ENCODE results near the gene MIOX.
"Not testable (repeated sequence)": the region's sequence is repeated elsewhere in the genome, so short reads cannot be mapped to it uniquely, and the experiment has no call there.

Gene MIOX

DNA sequence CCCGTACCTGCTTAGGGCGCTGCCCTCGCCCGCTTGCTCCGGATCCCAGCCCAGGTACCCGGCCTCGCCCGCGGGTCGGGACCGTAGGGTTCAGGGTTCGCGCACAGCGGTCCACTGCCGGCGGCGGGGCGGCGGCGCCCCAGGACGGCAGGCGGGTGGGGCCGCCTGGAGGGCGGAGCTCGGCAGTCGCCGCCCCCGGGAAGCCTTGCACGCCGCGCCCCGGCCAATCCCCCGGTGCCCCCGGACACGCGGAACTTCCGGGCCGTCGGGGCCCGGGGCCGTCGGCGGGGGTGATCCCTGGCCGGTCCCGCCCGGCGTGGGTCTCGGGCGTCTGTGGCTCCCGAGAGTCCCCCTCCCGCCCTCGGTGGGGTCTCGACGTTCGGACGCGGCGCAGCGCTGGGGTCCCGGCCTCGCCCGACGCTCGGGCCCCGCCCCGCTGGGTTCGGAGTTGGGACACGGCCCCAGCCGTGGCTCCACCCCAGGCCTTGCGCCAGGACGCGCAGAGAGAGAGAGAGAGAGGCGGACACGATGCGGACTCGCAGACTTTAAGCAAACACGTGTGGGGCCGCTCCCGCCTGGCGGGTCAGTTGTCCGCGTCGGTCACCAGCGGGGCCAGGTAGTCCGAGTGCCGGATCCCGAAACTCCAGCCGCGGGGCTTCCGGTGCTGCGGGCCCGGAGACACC lies 43.4 kb downstream of the MIOX start, which contains the start of gene TYMP:
TSS of gene TYMP (minus strand) at position 116 of the 683 bp plus-strand sequence. CDS start 303 bp downstream, outside the sequence.
- peak; percentile 89 for DNase-seq (ENCODE audit: low spot score)

DNA sequence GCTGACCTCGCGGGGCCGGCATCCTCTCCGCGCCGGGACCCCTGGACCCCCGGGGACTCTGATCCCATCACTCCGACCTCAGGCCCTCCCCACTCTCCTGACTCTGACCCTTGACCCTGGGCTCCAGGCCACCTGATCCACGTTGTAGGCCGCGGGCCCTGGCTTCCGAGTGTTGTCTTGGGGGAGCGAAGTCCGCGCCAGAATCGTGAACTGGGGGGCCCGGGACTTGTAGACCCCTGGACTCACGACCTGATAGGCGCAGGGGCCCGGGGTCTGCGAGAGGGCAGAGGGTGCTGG lies 43.9 kb downstream of the MIOX start:
- no peak for DNase-seq (ENCODE audit: low spot score)

DNA sequence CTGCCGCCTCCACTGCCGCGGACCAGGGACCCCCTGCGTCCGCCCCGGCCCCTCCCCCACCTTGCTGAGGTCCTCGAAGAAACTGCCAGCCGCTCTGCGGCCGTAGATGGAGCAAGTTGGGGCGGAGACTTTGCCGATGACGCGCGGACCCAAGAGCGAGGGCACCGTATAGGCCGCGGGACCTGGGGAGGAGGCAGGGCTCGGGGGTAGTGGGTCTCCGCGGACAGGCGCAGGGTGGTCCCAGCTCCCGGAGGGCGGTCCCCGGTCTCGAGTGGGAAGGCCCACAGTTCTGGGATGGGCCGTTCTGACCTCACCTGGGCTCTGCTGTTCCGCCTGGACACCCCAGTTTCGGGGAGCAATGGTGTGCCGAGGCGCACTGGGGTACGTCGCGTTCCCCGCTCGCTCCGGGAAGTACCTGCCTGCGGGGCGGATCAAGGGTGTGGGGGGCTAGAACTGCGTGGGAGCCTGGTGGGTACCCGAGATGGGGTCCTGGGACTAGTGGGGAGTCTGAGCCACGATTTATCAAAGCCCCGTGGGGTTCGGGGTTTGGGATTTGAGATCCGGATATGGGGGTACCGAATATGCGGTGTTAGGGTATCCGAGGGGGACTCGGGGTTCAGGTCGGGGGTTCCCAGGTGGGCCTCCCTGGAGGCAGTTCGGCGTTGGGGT lies 44.4 kb downstream of the MIOX start:
- DNase-seq (ENCODE audit: low spot score): peak; percentile 79

DNA sequence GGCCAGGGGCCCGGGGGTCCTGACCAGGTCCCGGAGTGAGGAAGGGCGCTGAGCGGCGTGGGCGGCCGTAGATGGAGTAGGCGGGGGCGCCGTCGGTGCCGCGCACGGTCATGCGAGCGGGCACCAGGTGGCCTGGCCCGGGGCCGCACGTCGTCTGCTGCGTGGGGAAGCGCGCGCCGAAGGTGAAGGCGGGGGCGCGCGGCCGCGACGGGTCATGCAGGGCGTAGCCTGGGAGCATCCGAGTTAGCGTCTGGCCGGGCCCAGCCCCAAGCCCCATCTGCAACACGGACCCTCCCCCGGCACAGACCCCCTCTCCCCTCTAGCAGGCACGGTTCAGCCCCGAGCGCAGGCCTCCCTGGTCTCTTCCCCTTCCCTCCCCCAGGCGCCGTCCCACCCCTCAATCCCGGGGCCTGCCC lies 44.9 kb downstream of the MIOX start:
- no peak for DNase-seq (ENCODE audit: low spot score)

DNA sequence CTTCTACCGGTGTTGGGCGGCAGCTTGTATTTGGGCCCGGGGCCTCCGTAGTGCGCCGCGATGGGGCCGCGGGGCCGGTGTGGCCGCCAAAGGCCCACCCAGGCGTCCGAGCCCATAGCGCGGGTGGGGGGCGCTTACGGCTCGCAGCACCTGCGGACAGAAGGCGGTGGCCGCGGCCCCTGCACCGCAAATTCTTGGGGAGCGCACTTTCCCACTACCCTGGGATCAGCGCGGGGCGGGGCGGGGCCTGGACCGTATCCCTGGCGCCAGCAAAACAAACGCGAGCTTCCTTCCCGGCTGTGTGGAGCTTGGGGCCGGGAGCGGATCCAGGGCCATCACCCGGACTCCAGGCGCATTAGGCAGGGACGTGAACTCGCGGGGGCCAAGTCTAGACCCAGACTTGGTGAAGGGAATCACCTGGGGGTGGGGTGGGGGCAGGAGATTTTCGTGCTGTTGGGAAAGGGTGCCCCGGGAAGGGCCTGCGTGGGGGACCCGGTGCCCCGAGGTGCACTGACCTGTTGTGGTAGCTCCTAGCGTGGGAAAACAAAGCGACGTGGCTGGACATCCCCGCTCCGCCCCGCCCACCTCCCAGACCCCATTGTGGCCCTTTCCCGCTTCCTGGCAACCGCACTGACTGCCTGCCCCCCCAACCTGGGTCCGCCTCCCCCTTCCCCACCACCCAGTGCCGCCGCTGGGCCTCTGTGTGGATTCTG lies 45.5 kb downstream of the MIOX start:
- peak; percentile 85 for DNase-seq (ENCODE audit: low spot score)

DNA sequence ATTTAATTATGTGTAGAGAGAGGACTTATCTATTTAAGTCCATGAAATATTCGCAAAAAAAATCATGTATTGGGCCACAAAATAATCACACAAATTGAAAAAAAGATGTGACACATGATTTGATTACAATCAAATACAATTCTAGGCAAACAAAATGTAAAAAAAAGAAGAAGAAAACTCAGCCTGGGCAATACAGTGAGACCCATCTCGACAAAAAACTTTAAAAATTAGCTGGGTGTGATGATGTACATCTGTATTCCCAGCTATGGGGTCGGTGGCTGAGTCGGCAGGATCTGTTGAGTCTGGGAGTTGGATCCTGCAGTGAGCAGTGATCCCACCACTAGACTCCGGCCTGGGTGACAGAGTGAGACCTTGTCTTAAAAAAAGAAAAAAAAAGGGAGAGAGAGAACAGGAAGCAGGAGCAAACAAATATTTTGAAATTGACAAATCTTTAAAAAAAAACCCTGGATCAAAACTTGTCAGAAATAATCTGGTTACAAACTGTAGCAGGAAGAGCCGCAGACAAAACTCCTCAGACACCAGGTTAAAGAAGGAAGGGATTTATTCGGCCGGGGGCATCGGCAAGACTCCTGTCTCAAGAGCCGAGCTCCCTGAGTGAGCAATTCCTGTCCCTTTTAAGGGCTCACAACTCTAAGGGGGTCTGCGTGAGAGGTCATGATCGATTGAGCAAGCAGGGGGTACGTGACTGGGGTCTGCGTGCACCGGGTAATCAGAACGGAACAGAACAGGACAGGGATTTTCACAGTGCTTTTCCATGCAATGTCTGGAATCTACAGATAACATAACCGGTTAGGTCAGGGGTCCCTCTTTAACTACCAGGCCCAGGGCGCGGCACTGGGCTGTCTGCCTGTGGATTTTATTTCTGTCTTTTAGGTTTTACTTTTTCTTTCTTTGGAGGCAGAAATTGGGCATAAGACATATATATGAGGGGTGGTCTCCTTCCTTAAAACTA lies 46.5 kb downstream of the MIOX start:
- DNase-seq (ENCODE audit: low spot score): no peak

DNA sequence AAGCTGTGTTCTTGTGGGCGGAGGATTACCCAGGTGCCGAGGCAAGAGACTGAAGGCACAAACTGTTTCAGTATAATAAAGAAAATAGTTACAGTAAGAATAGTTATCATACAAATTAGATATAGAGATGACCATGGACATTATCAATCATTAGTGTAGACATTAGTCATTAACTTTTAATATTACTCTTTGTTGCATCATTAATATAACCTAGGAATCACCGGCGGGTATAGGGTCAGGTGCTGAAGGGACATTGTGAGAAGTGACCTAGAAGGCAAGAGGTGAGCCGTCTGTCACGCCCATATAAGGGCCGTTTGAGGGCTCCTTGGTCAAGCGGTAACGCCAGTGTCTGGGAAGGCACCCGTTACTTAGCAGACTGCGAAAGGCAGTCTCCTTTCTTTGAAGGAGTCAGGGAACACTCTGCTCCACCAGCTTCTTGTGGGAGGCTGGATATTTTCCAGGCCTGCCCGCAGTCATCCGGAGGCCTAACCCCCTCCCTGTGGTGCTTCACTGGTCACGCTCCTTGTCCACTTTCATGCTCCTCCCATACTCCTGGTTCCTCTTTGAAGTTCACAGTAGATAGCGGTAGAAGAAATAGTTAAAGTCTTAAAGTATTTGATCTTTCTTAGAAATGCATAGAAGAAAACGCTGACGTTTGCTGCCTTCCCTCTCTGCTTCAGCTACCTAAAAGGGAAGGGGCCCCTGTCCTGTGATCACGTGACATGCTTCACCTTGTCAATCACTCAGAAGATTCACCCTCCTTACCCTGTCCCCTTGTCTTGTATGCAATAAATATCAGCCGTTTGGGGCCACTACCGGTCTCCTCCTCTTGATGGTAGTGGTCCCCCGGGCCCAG lies 47.4 kb downstream of the MIOX start:
- not testable (repeated sequence) for DNase-seq (ENCODE audit: low spot score)

DNA sequence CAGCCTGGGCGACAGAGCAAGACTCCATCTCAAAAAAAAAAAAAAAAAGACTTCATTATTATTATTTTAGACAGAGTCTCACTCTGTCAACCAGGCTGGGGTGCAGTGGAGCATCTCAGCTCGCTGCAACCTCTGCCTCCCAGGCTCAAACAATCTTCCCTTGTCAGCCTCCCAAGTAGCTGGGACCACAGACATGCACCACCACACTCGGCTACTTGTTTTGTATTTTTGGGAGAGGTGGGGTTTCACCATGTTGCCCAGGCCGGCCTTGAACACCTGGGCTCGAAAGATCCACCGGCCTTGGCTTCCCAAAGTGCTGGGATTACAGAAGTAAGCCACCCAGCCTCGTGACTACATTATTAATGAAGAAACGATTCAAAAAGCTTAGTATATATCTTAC lies 48.5 kb downstream of the MIOX start:
- no peak for DNase-seq (ENCODE audit: low spot score)

DNA sequence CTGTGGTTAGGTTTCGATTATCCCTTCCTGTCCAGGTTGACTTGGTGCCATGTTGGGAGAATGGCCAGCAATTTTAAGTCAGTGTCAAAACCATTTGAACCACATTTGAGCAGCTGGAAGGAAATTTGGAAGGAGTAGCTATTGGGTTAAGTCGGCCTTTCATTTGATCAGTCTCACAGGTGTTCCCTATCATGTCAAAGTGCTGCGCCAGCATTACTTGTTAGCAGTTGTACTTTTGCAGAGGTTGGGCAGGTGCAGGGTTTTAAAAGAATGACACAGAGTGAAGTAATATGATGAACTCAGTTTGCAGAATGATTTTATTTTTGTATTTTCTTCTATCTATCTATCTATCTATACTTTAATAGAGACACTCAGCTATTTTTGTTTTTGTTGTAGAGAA lies 49.6 kb downstream of the MIOX start:
- DNase-seq (ENCODE audit: low spot score): no peak

DNA sequence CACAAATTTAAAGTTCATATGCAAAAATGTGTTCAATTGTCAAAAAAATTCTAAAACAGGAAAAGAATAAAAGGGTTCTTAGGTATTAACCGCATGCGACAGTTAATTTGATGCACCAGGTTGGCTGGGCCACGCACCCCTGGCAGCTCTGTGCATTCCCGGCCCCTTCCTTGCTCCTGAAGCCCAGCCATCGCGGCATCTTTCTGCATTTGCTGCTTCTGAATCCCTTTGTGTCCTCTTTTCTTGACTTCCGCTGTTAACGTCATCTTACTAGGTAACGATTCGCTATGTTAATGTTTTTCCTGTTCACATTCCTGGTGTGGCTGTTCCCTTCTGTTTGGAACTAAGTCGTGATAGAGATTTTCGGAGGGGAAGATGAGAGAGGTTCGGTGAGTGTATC lies 51.1 kb downstream of the MIOX start:
- DNase-seq (ENCODE audit: low spot score): no peak
